Prostate gland (tissue), 2 donors: ENCODE measurements around the gene SLC39A13.

Source experiments
- POLR2A ChIP-seq: fragments of 450-650 bp; IDR thresholded peaks from one replicate; pipeline ENCODE4 v1.6.1; 2016; ENCODE audit warnings: antibody characterized with exemption, mild to moderate bottlenecking
- POLR2AphosphoS5 ChIP-seq: sonication (generic); formaldehyde crosslinking; IDR thresholded peaks from one replicate; pipeline ENCODE4 v1.6.1; 2017; ENCODE audit warnings: antibody characterized with exemption
- TF ChIP-seq, protein P1 (sequence below), 4 experiments: fragments of 200-600 bp in 2 of 4; fragments of 450-650 bp in 2 of 4; sonication (generic) in 2 of 4; IDR thresholded peaks; 1 replicate in 3 of 4; 2 replicates in 1 of 4; pipeline ENCODE4 v1.5.1; 2016 to 2019; ENCODE audit warnings: antibody characterized with exemption in 4 of 4, mild to moderate bottlenecking in 2 of 4, moderate library complexity in 2 of 4

DNA sequence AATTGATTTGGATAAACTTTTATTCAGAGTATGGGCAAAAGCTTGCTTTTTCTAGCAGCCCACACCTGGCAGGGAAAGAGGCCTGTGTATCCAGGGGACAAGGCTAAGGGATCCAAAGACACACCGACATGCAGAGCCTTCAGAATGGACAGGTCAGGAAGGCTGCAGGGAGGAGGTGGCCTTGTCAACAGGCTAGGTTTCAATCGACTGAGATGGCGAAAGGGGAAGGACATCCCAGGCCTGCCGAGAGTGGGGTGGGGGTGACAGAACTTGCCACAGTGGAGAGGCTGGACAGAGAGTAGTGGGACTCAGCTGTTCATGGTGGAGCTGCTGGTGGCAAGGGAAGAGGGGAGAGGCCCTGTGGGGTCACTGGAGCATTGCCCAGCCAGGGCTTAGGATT is 5.3 kb upstream of the SLC39A13 start:
- TF ChIP-seq POLR2A (no peak), POLR2AphosphoS5 (no peak)
- TF ChIP-seq, protein P1, sequence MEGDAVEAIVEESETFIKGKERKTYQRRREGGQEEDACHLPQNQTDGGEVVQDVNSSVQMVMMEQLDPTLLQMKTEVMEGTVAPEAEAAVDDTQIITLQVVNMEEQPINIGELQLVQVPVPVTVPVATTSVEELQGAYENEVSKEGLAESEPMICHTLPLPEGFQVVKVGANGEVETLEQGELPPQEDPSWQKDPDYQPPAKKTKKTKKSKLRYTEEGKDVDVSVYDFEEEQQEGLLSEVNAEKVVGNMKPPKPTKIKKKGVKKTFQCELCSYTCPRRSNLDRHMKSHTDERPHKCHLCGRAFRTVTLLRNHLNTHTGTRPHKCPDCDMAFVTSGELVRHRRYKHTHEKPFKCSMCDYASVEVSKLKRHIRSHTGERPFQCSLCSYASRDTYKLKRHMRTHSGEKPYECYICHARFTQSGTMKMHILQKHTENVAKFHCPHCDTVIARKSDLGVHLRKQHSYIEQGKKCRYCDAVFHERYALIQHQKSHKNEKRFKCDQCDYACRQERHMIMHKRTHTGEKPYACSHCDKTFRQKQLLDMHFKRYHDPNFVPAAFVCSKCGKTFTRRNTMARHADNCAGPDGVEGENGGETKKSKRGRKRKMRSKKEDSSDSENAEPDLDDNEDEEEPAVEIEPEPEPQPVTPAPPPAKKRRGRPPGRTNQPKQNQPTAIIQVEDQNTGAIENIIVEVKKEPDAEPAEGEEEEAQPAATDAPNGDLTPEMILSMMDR (IDR thresholded peaks at IDR 0.05), result no peak
